Vagina (tissue), 2 donors: ENCODE measurements around the gene NIPBL. TPM values are rescaled to one million over a fixed set of nuclear protein-coding genes. Genes with fewer than 3 reads are reported as not detected.

ENCODE experiments used
- DNase-seq, 2 donors: peaks; one replicate each; pipeline ENCODE4 v3.0.0-alpha.2; 2017; ENCODE audit errors: extremely low spot score in 2 of 2
- H3K27ac ChIP-seq: fragments of 200-600 bp; sonication (generic); one replicate; pipeline ENCODE4 v1.5.1; 2019
- H3K27me3 ChIP-seq: fragments of 200-600 bp; sonication (generic); one replicate; pipeline ENCODE4 v1.5.1; 2019
- H3K36me3 ChIP-seq, 2 donors: fragments of 200-600 bp; sonication (generic); one replicate each; pipeline ENCODE4 v1.5.1; 2017 to 2019
- H3K4me1 ChIP-seq: fragments of 200-600 bp; sonication (generic); one replicate; pipeline ENCODE4 v1.5.1; 2019
- H3K4me3 ChIP-seq, 2 donors: fragments of 200-600 bp; sonication (generic); 1 replicate in 1 of 2; 2 replicates in 1 of 2; pipeline ENCODE4 v1.5.1; 2016 to 2019
- H3K9me3 ChIP-seq: fragments of 200-600 bp; sonication (generic); one replicate; pipeline ENCODE4 v1.5.1; 2019
- CTCF ChIP-seq, 3 experiments: fragments of 450-650 bp in 2 of 3; fragments of 200-600 bp in 1 of 3; sonication (generic) in 1 of 3; IDR thresholded peaks; one replicate each; pipeline ENCODE4 v1.5.1; 2017 to 2019; ENCODE audit warnings: antibody characterized with exemption in 3 of 3, mild to moderate bottlenecking in 2 of 3, moderate library complexity in 2 of 3
- POLR2A ChIP-seq, 2 donors: fragments of 450-650 bp; IDR thresholded peaks; one replicate each; pipeline ENCODE4 v1.6.1; 2017; ENCODE audit warnings: antibody characterized with exemption in 2 of 2, mild to moderate bottlenecking in 2 of 2, moderate library complexity in 2 of 2
- POLR2AphosphoS5 ChIP-seq, 2 donors: sonication (generic); formaldehyde crosslinking; IDR thresholded peaks; one replicate each; pipeline ENCODE4 v1.9.0; 2017; ENCODE audit warnings: antibody characterized with exemption in 2 of 2, mild to moderate bottlenecking in 2 of 2, low read depth in 1 of 2; ENCODE audit not compliant: insufficient read depth in 1 of 2
- intact Hi-C: fragments of 100-400 bp; cut with DNase I; formaldehyde crosslinking; loops from one replicate; pipeline ENCODE4 v1.15.1; 2023
- total RNA-seq: library from RNA; depleted of rRNA; stranded (reverse); fragments of >200 nt; gene quantifications from one replicate; pipeline ENCODE4 v1.2.3, GENCODE V29; 2016

Gene NIPBL
- total RNA-seq, 1 donor from 2014 or later: 67.8 TPM

DNA sequence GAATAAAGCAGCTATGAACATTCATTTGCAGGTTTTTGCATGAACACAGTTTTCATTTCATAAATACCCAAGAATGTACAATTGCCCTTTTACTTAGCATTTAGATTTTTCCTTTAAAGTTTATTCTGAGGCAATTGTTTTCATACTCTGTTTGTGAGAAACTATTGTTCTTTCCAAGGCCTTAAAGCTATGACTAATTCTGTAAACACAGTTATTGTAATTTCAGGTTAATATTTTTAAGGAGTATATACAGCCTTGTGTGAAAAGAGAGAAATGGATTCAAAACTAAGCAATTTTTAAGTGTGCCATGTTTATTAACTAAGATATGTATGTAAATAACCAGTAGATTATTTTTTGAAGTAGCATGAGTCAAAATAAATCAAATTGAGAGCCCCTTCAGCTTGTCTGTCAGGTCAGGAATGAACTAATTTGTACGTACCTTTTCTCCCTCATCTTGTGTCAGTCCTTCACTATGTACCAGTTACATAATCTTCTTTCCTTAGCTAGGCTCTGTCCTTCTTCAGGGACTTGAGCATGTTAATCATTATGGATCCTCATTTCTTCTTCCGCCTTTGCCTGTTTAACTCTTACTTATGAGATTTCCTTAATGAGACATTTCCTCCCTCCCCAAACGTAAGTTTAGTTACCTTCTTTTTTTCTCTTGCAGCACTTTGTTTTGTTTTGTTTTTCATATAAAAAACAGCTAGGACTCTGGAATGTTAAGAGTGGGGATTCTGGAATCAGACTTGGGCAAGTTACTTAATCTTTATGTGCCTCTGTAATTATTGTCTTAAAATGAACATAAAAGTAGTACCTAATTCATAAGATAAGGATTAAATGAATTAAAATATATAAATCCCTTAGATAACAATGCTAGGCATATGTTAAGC lies 63.6 kb downstream of the NIPBL start:
- no peak for DNase-seq
- Histone ChIP-seq H3K27ac (no peak overlapping the region), H3K4me1 (peaks cover 54% of the 10 kb centered on the region), H3K36me3 (no peaks in the 10 kb centered on the region), H3K4me3 (no peak overlapping the region), H3K27me3 (no peaks in the 10 kb centered on the region), H3K9me3 (no peaks in the 10 kb centered on the region)
- intact Hi-C loops: no loop called here
- TF ChIP-seq POLR2A (IDR thresholded peaks at IDR 0.05) (no peak), POLR2AphosphoS5 (IDR thresholded peaks at IDR 0.05; ENCODE audit: insufficient read depth in 1 of 2, low read depth in 1 of 2) (no peak), CTCF (IDR thresholded peaks at IDR 0.05) (no peak)

DNA sequence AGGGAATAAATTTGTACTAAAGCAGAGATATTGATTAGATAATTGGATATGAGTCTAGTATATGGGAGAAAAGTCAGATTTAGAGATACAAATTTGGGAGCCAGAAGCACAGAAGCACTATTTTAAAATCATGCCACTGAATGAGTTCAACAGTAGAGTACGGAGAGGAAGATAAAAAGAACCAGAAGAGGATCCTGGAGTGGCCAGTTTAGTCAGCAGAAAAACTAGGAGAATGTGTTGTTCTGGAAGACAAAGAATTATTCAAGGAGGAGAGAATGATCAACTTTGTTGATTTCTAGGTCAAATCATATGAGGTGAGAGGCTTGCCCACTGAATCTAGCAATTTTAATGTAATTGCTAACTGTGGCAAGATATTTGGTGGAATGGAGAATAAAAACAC lies 67.0 kb downstream of the NIPBL start:
- no peak for TF ChIP-seq POLR2A (IDR thresholded peaks at IDR 0.05)
- TF ChIP-seq POLR2AphosphoS5 (IDR thresholded peaks at IDR 0.05; ENCODE audit: insufficient read depth in 1 of 2, low read depth in 1 of 2): no peak
- TF ChIP-seq CTCF (IDR thresholded peaks at IDR 0.05): no peak
- peaks cover 33% of the 10 kb centered on the region for H3K4me1 ChIP-seq
- no peaks in the 10 kb centered on the region for H3K36me3 ChIP-seq
- no peak overlapping the region for H3K4me3 ChIP-seq
- intact Hi-C loops: no loop called here
- H3K27ac ChIP-seq: no peak overlapping the region
- no peaks in the 10 kb centered on the region for H3K9me3 ChIP-seq
- H3K27me3 ChIP-seq: no peaks in the 10 kb centered on the region
- DNase-seq: no peak

DNA sequence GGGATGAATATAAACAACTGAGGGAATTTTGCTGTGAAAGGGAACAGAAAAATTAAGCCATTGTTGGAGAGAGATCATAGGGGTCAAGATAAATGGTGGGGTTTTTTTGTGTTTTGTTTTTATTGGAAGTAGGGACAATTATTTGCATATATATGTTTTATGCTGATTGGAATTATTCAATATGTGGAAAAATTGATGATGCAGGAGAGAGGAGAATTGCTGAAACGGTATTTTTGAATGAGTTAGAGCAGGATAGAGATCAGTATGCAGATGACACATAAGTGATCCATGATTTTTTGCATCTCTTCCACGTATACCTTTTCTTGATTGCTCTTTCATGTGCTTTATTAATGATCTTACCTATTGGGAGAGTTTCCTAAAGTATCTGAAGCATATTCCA lies 67.5 kb downstream of the NIPBL start:
- no peak for TF ChIP-seq POLR2A (IDR thresholded peaks at IDR 0.05)
- no peak for TF ChIP-seq CTCF (IDR thresholded peaks at IDR 0.05)
- TF ChIP-seq POLR2AphosphoS5 (IDR thresholded peaks at IDR 0.05; ENCODE audit: insufficient read depth in 1 of 2, low read depth in 1 of 2): no peak
- DNase-seq: no peak
- intact Hi-C loops: no loop called here
- Histone ChIP-seq H3K36me3 (no peaks in the 10 kb centered on the region), H3K27ac (no peak overlapping the region), H3K4me1 (peaks cover 36% of the 10 kb centered on the region), H3K27me3 (no peaks in the 10 kb centered on the region), H3K9me3 (no peaks in the 10 kb centered on the region), H3K4me3 (no peak overlapping the region)

- no peaks in the 10 kb centered on the region for H3K9me3 ChIP-seq
- TF ChIP-seq POLR2A (IDR thresholded peaks at IDR 0.05): no peak
- peak; percentile 11 to 36 (median 28) for TF ChIP-seq CTCF (IDR thresholded peaks at IDR 0.05)
- peaks cover 37% of the 10 kb centered on the region for H3K4me1 ChIP-seq
- H3K27me3 ChIP-seq: no peaks in the 10 kb centered on the region
- no peak overlapping the region for H3K27ac ChIP-seq
- no peak for DNase-seq
- intact Hi-C loops: no loop called here
- H3K4me3 ChIP-seq: no peak overlapping the region
- H3K36me3 ChIP-seq: no peaks in the 10 kb centered on the region
These were observed 68.1 kb downstream of the NIPBL start for GRCh38 chr5:36944607-36945225.

DNA sequence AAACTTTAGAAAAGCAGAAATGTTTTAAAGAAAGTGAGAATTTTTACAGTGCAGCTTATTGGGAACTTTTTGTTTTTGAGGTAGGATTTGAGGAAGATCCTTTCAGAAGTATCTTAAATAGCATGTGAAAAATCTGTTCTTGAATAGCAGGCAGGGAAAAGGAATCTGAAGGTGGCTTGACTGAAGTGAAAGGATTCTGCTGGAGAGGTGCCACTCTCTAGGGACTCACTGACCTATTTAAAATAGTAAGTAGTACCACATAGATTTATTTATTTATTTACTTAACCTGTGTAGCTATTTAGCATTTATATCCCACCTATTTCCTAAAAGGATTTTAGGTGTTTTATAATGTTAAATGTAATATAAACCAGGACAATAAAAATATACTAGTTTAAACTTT lies 69.1 kb downstream of the NIPBL start:
- intact Hi-C loops: no loop called here
- H3K27ac ChIP-seq: no peak overlapping the region
- no peak for DNase-seq
- H3K27me3 ChIP-seq: no peaks in the 10 kb centered on the region
- peaks cover 37% of the 10 kb centered on the region for H3K4me1 ChIP-seq
- no peaks in the 10 kb centered on the region for H3K9me3 ChIP-seq
- no peaks in the 10 kb centered on the region for H3K36me3 ChIP-seq
- TF ChIP-seq CTCF (IDR thresholded peaks at IDR 0.05) (no peak), POLR2A (IDR thresholded peaks at IDR 0.05) (no peak), POLR2AphosphoS5 (IDR thresholded peaks at IDR 0.05; ENCODE audit: insufficient read depth in 1 of 2, low read depth in 1 of 2) (no peak)
- no peak overlapping the region for H3K4me3 ChIP-seq
